Natural killer cell (primary cell): ENCODE results near the gene RPL26. TPM values are rescaled to one million over a fixed set of nuclear protein-coding genes. Genes with fewer than 3 reads are reported as not detected.
A peak's percentile ranks its signal among the peaks of the same experiment; 100 is the strongest.

ENCODE experiments used
- ATAC-seq, 3 donors: fragments of 150-1000 bp in 2 of 3; fragments of 200-7000 bp in 1 of 3; cut with Tn5 transposase; 1 replicate in 1 of 3; 2 replicates in 2 of 3; pipeline ENCODE4 v1.10.0; 2021; ENCODE audit warnings: mild to moderate bottlenecking in 2 of 3, moderate library complexity in 2 of 3
- DNase-seq, 2 donors: peaks; one replicate each; pipeline versions ENCODE4 v3.0.0 to v3.0.0-alpha.2; 2013 to 2021; ENCODE audit warnings: mixed read lengths in 1 of 2
- H3K27ac ChIP-seq: one replicate; pipeline ENCODE4 v1.5.1; 2013; ENCODE audit warnings: mild to moderate bottlenecking, low read length
- H3K27me3 ChIP-seq: one replicate; pipeline ENCODE4 v1.6.1; 2013; ENCODE audit warnings: low read length; ENCODE audit not compliant: control insufficient read depth, insufficient read depth
- H3K36me3 ChIP-seq: one replicate; pipeline ENCODE4 v1.6.1; 2013; ENCODE audit warnings: low read length; ENCODE audit not compliant: control insufficient read depth, insufficient read depth
- H3K4me1 ChIP-seq: one replicate; pipeline ENCODE4 v1.6.1; 2013; ENCODE audit warnings: low read length; ENCODE audit not compliant: control insufficient read depth, insufficient read depth
- H3K4me3 ChIP-seq: one replicate; pipeline ENCODE4 v1.5.1; 2013; ENCODE audit warnings: low read length
- H3K9me3 ChIP-seq: one replicate; pipeline ENCODE4 v1.6.1; 2013; ENCODE audit warnings: low read length; ENCODE audit not compliant: control insufficient read depth, insufficient read depth
- H3K27ac Mint-ChIP-seq, 2 donors: one replicate each; pipeline ENCODE4 v1.8.0; 2022; ENCODE audit warnings: mild to moderate bottlenecking in 2 of 2, mixed read lengths in 2 of 2, moderate library complexity in 1 of 2
- H3K27me3 Mint-ChIP-seq, 2 donors: one replicate each; pipeline ENCODE4 v1.8.0; 2022; ENCODE audit warnings: low read depth in 2 of 2, mixed read lengths in 2 of 2
- H3K36me3 Mint-ChIP-seq: one replicate; pipeline ENCODE4 v1.8.0; 2022; ENCODE audit warnings: mixed read lengths
- H3K4me1 Mint-ChIP-seq, 2 donors: one replicate each; pipeline ENCODE4 v1.8.0; 2022; ENCODE audit warnings: mixed read lengths in 2 of 2
- H3K4me3 Mint-ChIP-seq: one replicate; pipeline ENCODE4 v1.8.0; 2022; ENCODE audit warnings: mild to moderate bottlenecking, moderate library complexity, mixed read lengths
- H3K9me3 Mint-ChIP-seq, 2 donors: one replicate each; pipeline ENCODE4 v1.8.0; 2022; ENCODE audit warnings: mixed read lengths in 2 of 2
- WGBS: methylation state at CpG from one replicate; pipeline ENCODE4 v1.1.7; 2013; ENCODE audit warnings: missing lambda C conversion rate; ENCODE audit not compliant: insufficient coverage; 5-methylcytosine and 5-hydroxymethylcytosine counted together
- intact Hi-C: fragments of 100-400 bp; cut with micrococcal nuclease; formaldehyde crosslinking; loops from one replicate; pipeline ENCODE4 v1.14.2; 2022
- total RNA-seq, 4 donors: library from RNA; stranded (reverse); fragments of 120-200 nt in 1 of 4; gene quantifications; one replicate each; pipeline versions ENCODE4 v1.2.3 to v1.2.4, GENCODE V29; 2013 to 2022
- TF ChIP-seq, protein P1 (sequence below): fragments of 200-600 bp; IDR thresholded peaks from one replicate; pipeline ENCODE4 v1.8.0; 2022; ENCODE audit warnings: antibody characterized with exemption

RPL26 gene
- total RNA-seq, result 1,000 to 10,000 TPM; 1,481 to 1,796 (median 1,628) TPM
- 5,558 TPM for total RNA-seq (2013)

DNA sequence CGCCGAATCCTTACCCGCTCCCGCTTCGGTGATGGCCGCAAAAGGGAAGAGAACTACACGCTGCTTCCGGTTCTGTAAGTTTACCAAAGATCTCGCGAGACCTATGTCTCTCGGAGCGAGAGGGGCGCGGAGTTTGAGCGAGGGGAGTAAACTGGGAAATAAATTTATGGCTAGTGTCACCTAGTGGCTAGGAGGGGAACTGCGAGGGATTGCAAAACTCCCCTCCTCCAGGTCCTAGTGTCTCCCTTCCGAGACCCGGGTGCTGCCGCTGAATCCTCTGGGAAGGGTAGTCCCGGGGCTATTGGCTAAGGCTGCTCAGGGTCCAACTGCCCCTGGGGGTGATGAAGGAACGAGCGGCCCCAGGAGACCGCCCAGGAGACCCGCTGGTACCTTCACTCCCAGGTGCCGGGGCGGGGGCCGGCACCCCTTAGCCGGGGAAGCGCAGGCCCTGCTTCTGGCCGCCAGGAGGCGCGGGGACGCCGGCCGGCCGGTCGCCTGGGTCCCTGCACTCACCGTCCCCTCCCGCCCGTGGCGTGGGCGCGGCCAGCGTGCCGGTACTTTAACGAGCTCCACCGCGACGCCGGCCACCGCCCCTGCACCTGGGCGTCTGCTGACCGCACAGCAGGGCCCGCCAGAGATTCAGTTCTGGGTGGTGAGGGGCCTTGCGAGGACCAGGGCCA is at the start of gene RPL26:
Gene RPL26, minus strand, starts transcription at position 51 of the 680 bp plus-strand sequence. CDS start 883 bp downstream, outside the sequence.
- peaks cover 14% of the 10 kb centered on the region for H3K36me3 Mint-ChIP-seq
- intact Hi-C loops, result loop anchor here (5.0 to 10.0 kb wide), 2 partner anchors 54 to 362 kb away; partner anchors contain the start of genes CCDC42 and NDEL1
- Histone ChIP-seq H3K9me3 (no peaks in the 10 kb centered on the region), H3K4me3 (peak within 1 kb of the TSS; percentile 56), H3K36me3 (peaks cover 33% of the 10 kb centered on the region), H3K27ac (peak within 1 kb of the TSS; percentile 68), H3K4me1 (peaks cover 41% of the 10 kb centered on the region), H3K27me3 (no peaks in the 10 kb centered on the region)
- DNase-seq (peak; percentile 92 to 98), ATAC-seq (peak; percentile 85 to 97 (median 89))
- H3K4me1 Mint-ChIP-seq, result peaks cover 56 to 64% of the 10 kb centered on the region in 2 donors
- H3K27ac Mint-ChIP-seq, result peak within 1 kb of the TSS; percentile 89 to 98
- peak within 1 kb of the TSS; percentile 99 for H3K4me3 Mint-ChIP-seq
- H3K9me3 Mint-ChIP-seq, result no peaks in the 10 kb centered on the region
- peaks cover 0 to 4% of the 10 kb centered on the region in 2 donors for H3K27me3 Mint-ChIP-seq
- TF ChIP-seq, protein P1, sequence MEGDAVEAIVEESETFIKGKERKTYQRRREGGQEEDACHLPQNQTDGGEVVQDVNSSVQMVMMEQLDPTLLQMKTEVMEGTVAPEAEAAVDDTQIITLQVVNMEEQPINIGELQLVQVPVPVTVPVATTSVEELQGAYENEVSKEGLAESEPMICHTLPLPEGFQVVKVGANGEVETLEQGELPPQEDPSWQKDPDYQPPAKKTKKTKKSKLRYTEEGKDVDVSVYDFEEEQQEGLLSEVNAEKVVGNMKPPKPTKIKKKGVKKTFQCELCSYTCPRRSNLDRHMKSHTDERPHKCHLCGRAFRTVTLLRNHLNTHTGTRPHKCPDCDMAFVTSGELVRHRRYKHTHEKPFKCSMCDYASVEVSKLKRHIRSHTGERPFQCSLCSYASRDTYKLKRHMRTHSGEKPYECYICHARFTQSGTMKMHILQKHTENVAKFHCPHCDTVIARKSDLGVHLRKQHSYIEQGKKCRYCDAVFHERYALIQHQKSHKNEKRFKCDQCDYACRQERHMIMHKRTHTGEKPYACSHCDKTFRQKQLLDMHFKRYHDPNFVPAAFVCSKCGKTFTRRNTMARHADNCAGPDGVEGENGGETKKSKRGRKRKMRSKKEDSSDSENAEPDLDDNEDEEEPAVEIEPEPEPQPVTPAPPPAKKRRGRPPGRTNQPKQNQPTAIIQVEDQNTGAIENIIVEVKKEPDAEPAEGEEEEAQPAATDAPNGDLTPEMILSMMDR, result peak; percentile 99
- WGBS, result under 1% methylated on average over 55 of the region's 55 CpGs

DNA sequence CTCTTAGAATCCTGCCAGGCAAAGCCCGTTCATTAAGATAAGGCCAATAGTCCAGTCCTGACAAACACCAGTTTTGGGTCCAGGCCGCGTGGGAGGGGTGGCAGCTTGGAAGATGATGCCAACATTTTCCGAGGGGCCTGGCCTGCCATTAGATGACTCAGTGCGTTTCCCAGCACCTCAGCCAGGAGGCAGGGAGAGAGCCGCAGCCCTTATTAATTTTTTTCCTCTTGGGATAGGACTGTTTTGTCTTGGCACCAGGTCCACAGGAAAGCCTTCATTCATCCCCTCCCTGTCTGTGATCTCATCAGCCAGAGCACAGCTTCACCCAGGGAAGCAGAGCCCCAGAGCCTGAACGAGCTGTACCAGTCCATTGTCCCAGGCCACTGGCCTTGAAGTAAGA is 48.0 kb upstream of the RPL26 start:
- Mint-ChIP-seq H3K36me3 (no peaks in the 10 kb centered on the region), H3K9me3 (no peaks in the 10 kb centered on the region), H3K4me3 (no peak overlapping the region), H3K27me3 (peaks cover 0 to 3% of the 10 kb centered on the region in 2 donors), H3K27ac (no peak overlapping the region), H3K4me1 (peaks cover 0 to 5% of the 10 kb centered on the region in 2 donors)
- WGBS, result 90% methylated on average over 7 of the region's 7 CpGs
- H3K4me1 ChIP-seq, result peaks cover 3% of the 10 kb centered on the region
- DNase-seq (no peak), ATAC-seq (no peak)
- no peaks in the 10 kb centered on the region for H3K36me3 ChIP-seq
- intact Hi-C loops, result no loop called here
- H3K27me3 ChIP-seq, result no peaks in the 10 kb centered on the region
- H3K4me3 ChIP-seq, result no peak overlapping the region
- TF ChIP-seq, protein P1, result no peak
- H3K27ac ChIP-seq, result no peak overlapping the region
- no peaks in the 10 kb centered on the region for H3K9me3 ChIP-seq

DNA sequence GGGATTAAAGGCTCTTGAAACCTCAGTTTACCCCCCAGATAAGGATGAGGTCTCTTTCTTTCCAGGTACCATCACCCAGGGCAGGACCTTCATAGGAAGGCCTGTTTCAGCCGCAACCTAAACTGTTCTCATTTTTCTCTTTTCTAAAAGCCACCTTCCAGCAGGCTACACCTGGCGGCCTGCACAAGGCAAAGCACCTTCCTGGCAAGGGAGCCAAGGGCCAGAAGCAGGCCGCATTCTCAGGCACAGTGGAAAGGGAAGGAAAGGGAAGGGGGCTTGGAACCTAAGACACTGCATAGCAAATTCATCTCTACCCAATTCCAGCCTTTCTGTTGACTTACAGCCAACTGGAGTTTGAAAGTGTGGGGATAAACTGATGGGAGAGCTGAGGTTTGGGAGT is 43.8 kb upstream of the RPL26 start:
- ATAC-seq (no peak), DNase-seq (no peak)
- Histone ChIP-seq H3K36me3 (no peaks in the 10 kb centered on the region), H3K4me3 (no peak overlapping the region), H3K4me1 (no peaks in the 10 kb centered on the region), H3K27me3 (no peaks in the 10 kb centered on the region), H3K27ac (no peak overlapping the region), H3K9me3 (no peaks in the 10 kb centered on the region)
- Mint-ChIP-seq H3K36me3 (no peaks in the 10 kb centered on the region), H3K9me3 (no peaks in the 10 kb centered on the region), H3K27me3 (peaks cover 0 to 7% of the 10 kb centered on the region in 2 donors), H3K4me1 (no peaks in the 10 kb centered on the region), H3K4me3 (no peak overlapping the region), H3K27ac (no peak overlapping the region)
- intact Hi-C loops, result no loop called here
- 91% methylated on average over 1 of the region's 3 CpGs for WGBS
- TF ChIP-seq, protein P1, result no peak
